Endothelial cell of umbilical vein (primary cell): ENCODE data around the gene ULK4. TPM values are rescaled to one million over a fixed set of nuclear protein-coding genes. Genes with fewer than 3 reads are reported as not detected.

Source experiments
- BruUV-seq: library from RNA; stranded (reverse); fragments of 400-500 nt; replicated peaks from 2 replicates; lab custom pipeline; 2021; lab: Mats Ljungman, UMichigan
- CTCF ChIA-PET: fragments of 300-600, 350-600 bp; sonication (Branson Sonifier 250); formaldehyde crosslinking; loops from one replicate; lab custom pipeline; 2021; ENCODE audit warnings: antibody characterized with exemption, inconsistent platforms; lab: Charles Lee
- POLR2A ChIA-PET: fragments of 300-600, 350-600 bp; sonication (Branson Sonifier 250); formaldehyde crosslinking; loops from one replicate; lab custom pipeline; 2021; ENCODE audit warnings: antibody characterized with exemption, inconsistent platforms; lab: Charles Lee
- DNase-seq: peaks from one replicate; pipeline ENCODE4 v3.0.0-alpha.2; 2011; ENCODE audit warnings: low read depth, low spot score
- FAIRE-seq: peaks from 2 replicates; lab custom pipeline; 2011; peaks lifted over from hg19 to GRCh38; lab: Jason Lieb, UNC
- H2AFZ ChIP-seq: 2 replicates; pipeline ENCODE4 v1.6.0; 2012; ENCODE audit warnings: low read depth, low read length, control low read depth, inconsistent platforms
- H3K27ac ChIP-seq: 2 replicates; pipeline ENCODE4 v1.5.1; 2011; ENCODE audit warnings: low read depth, mild to moderate bottlenecking, control low read depth, low read length, moderate library complexity; ENCODE audit not compliant: insufficient read depth
- H3K27me3 ChIP-seq, 2 experiments: 2 replicates each; pipeline versions ENCODE4 v1.6.0 to v1.6.1; 2011; ENCODE audit warnings: low read length in 2 of 2, mixed read lengths in 1 of 2; ENCODE audit not compliant: control insufficient read depth in 2 of 2, insufficient read depth in 2 of 2
- H3K36me3 ChIP-seq, 2 experiments: 2 replicates in 1 of 2; 3 replicates in 1 of 2; pipeline ENCODE4 v1.5.1; 2011; ENCODE audit warnings: low read length in 2 of 2, mild to moderate bottlenecking in 1 of 2, moderate library complexity in 1 of 2; ENCODE audit not compliant: control insufficient read depth in 2 of 2, insufficient read depth in 2 of 2; ENCODE audit errors: extremely low read depth in 1 of 2
- H3K4me1 ChIP-seq: 3 replicates; pipeline ENCODE4 v1.5.1; 2011; ENCODE audit warnings: mild to moderate bottlenecking, low read length; ENCODE audit not compliant: control insufficient read depth, insufficient read depth; ENCODE audit errors: extremely low read depth
- H3K4me2 ChIP-seq: 2 replicates; pipeline ENCODE4 v1.6.1; 2011; ENCODE audit warnings: low read length, control low read depth, mixed read lengths; ENCODE audit not compliant: insufficient read depth
- H3K4me3 ChIP-seq, 3 experiments: fragments of 200-600 bp in 1 of 3; sonication (generic), shearing (Covaris generic) in 1 of 3; replicated peaks in 1 of 3; 2 replicates each; pipeline ENCODE4 v1.5.1; 2011 to 2016; ENCODE audit warnings: control low read depth in 3 of 3, low read length in 3 of 3, mild to moderate bottlenecking in 2 of 3, inconsistent platforms in 1 of 3, low read depth in 1 of 3, moderate library complexity in 1 of 3; ENCODE audit not compliant: insufficient read depth in 1 of 3
- H3K79me2 ChIP-seq: 2 replicates; pipeline ENCODE4 v1.6.0; 2012; ENCODE audit warnings: low read length, inconsistent platforms; ENCODE audit not compliant: control insufficient read depth, insufficient read depth
- H3K9ac ChIP-seq: replicated peaks from 2 replicates; pipeline ENCODE3; 2011; ENCODE audit warnings: low read length, control low read depth; ENCODE audit not compliant: insufficient read depth; ENCODE audit errors: extremely low read depth
- H3K9me1 ChIP-seq: replicated peaks from 3 replicates; pipeline ENCODE4 v1.6.0; 2011; ENCODE audit warnings: mild to moderate bottlenecking, low read length; ENCODE audit not compliant: control insufficient read depth, insufficient read depth; ENCODE audit errors: extremely low read depth
- H3K9me3 ChIP-seq: replicated peaks from 2 replicates; pipeline ENCODE4 v1.5.1; 2012; ENCODE audit warnings: low read length, inconsistent platforms; ENCODE audit not compliant: control insufficient read depth, insufficient read depth
- H4K20me1 ChIP-seq: replicated peaks from 2 replicates; pipeline ENCODE3; 2011; ENCODE audit warnings: mild to moderate bottlenecking, low read length; ENCODE audit not compliant: control insufficient read depth, insufficient read depth; ENCODE audit errors: extremely low read depth
- EZH2 ChIP-seq: IDR thresholded peaks from 2 replicates; pipeline ENCODE4 v1.6.1; 2012; ENCODE audit warnings: borderline replicate concordance, low read depth, mild to moderate bottlenecking, moderate library complexity, low read length, inconsistent platforms; ENCODE audit not compliant: severe bottlenecking
- FOS ChIP-seq: IDR thresholded peaks from 2 replicates; pipeline ENCODE4 v1.6.1; 2011; ENCODE audit warnings: mild to moderate bottlenecking, low read length, moderate library complexity, borderline replicate concordance; ENCODE audit not compliant: insufficient read depth
- GATA2 ChIP-seq: IDR thresholded peaks from 2 replicates; pipeline ENCODE4 v1.7.0; 2011; ENCODE audit warnings: low read depth, mild to moderate bottlenecking, moderate library complexity, mixed read lengths, low read length; ENCODE audit not compliant: insufficient read length, insufficient read depth
- JUN ChIP-seq: IDR thresholded peaks from 2 replicates; pipeline ENCODE4 v1.6.1; 2011; ENCODE audit warnings: borderline replicate concordance, low read depth; ENCODE audit not compliant: insufficient read length, insufficient read depth
- MYC ChIP-seq: IDR thresholded peaks from one replicate; pipeline ENCODE4 v1.6.1; 2011; ENCODE audit warnings: mild to moderate bottlenecking, low read depth, low read length
- POLR2A ChIP-seq: IDR thresholded peaks from 2 replicates; pipeline ENCODE4 v1.6.1; 2012; ENCODE audit warnings: low read depth, mild to moderate bottlenecking, control low read depth, low read length
- POLR2AphosphoS5 ChIP-seq: IDR thresholded peaks from 2 replicates; pipeline ENCODE4 v1.6.1; 2012; ENCODE audit warnings: low read depth, mild to moderate bottlenecking, control low read depth, low read length, moderate library complexity; ENCODE audit not compliant: insufficient read depth
- dilution Hi-C: fragments of 300-500 bp; cut with MboI; formaldehyde crosslinking; loops from one replicate; pipeline ENCODE4 v1.15.0; 2019; ENCODE audit warnings: low sequenced_read_pairs; ENCODE audit not compliant: extremely low pct_ligation_motif_present
- intact Hi-C: fragments of 100-400 bp; cut with micrococcal nuclease; formaldehyde crosslinking; loops from one replicate; pipeline ENCODE4 v1.10.0; 2022
- polyA plus RNA-seq, 4 experiments: library from polyadenylated mRNA; depleted of rRNA in 3 of 4; stranded (reverse) in 3 of 4; unstranded in 1 of 4; fragments of >200 nt; gene quantifications; 2 replicates each; pipeline versions ENCODE4 v1.2.1 to v1.2.3, GENCODE V29; 2011 to 2012; ENCODE audit warnings: missing spikeins in 1 of 4
- total RNA-seq: library from RNA; stranded (reverse); gene quantifications from 2 replicates; pipeline ENCODE4 v1.2.3, GENCODE V29; 2021
- TF ChIP-seq, protein P1 (sequence below), 2 donors: IDR thresholded peaks; 1 replicate in 1 of 2; 2 replicates in 1 of 2; pipeline ENCODE4 v1.5.1; 2011; ENCODE audit warnings: low read length in 2 of 2, mild to moderate bottlenecking in 2 of 2, moderate library complexity in 2 of 2, control low read depth in 1 of 2, inconsistent platforms in 1 of 2, low read depth in 1 of 2; ENCODE audit not compliant: insufficient read depth in 1 of 2; ENCODE audit errors: extremely low read depth in 1 of 2

Gene ULK4
- total and polyA plus RNA-seq, 2 donors (not counting 3 experiments of a cell fraction or from before 2014, with no cell fraction given): 3.3 to 16.0 TPM

DNA sequence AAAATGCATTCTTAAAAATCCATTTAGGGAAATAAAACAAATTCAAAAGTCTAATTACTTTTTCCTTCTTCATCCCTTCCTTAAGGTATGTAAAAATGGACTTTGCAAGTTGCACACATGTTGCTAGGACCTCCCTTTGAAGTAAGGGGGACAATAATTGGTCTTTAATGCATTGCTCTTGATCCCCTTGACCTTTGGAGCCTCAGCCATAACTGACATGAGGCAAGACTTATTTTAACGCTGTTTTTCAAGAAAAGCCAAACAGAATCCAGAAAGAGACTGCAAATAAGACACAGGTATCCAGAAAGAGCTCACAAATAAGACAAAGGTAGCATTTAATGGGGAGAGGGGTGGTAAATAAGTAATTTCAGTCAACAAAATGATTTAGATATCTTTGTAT lies 301.4 kb downstream of the ULK4 start:
- no peaks in the 10 kb centered on the region for H3K9me3 ChIP-seq
- BruUV-seq: no TSS peak
- H3K27me3 ChIP-seq: no peaks in the 10 kb centered on the region
- dilution Hi-C loops (no loop called here), intact Hi-C loops (no loop called here)
- no peaks in the 10 kb centered on the region for H3K4me1 ChIP-seq
- no peak overlapping the region for H3K4me2 ChIP-seq
- H4K20me1 ChIP-seq: no peaks in the 10 kb centered on the region
- H3K79me2 ChIP-seq: no peaks in the 10 kb centered on the region
- no peak overlapping the region for H3K9ac ChIP-seq
- POLR2A ChIA-PET: no interaction called here
- H3K9me1 ChIP-seq: no peaks in the 10 kb centered on the region
- H3K36me3 ChIP-seq: no peaks in the 10 kb centered on the region
- CTCF ChIA-PET: no interaction called here
- DNase-seq (no peak), FAIRE-seq (no peak)
- no peak overlapping the region for H3K4me3 ChIP-seq
- H2AFZ ChIP-seq: no peak overlapping the region
- no peak overlapping the region for H3K27ac ChIP-seq
- TF ChIP-seq GATA2 (no peak), POLR2A (no peak), FOS (no peak), POLR2AphosphoS5 (no peak), MYC (no peak)
- TF ChIP-seq, protein P1, sequence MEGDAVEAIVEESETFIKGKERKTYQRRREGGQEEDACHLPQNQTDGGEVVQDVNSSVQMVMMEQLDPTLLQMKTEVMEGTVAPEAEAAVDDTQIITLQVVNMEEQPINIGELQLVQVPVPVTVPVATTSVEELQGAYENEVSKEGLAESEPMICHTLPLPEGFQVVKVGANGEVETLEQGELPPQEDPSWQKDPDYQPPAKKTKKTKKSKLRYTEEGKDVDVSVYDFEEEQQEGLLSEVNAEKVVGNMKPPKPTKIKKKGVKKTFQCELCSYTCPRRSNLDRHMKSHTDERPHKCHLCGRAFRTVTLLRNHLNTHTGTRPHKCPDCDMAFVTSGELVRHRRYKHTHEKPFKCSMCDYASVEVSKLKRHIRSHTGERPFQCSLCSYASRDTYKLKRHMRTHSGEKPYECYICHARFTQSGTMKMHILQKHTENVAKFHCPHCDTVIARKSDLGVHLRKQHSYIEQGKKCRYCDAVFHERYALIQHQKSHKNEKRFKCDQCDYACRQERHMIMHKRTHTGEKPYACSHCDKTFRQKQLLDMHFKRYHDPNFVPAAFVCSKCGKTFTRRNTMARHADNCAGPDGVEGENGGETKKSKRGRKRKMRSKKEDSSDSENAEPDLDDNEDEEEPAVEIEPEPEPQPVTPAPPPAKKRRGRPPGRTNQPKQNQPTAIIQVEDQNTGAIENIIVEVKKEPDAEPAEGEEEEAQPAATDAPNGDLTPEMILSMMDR (IDR thresholded peaks at IDR 0.05; ENCODE audit: extremely low read depth in 1 of 2, insufficient read depth in 1 of 2, low read depth in 1 of 2, low read length in 2 of 2): no peak

DNA sequence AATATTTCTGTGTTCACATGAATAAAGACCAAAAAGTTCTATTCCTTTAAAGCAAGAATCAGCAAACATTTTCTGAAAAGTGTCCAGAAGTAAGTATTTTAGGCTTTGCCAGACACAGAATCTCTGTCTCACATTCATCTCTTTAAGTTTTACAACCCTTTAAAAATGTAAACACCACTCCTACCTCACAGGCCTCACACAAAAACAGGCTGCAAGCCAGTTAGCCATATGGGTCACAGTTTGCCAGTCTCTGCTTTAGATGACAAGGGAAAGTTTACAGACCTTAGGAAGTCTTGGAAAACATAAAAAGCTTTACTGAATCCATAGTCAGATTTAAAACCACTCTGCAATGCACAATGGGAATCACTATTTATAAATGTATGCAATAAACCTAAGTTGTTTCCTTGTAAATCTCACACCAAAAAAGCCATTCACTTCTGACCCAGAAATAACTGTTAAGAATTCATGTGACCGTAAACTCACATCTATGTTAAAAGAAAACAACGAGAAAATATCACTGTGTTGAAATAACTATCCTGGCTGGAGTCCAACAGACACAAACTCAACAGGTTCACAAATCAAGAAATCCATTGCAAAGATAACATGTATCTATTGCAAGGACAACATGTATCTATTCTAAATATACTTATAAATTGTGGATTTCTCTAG lies 308.2 kb downstream of the ULK4 start:
- DNase-seq (peak; percentile 12), FAIRE-seq (no peak)
- Histone ChIP-seq H4K20me1 (no peaks in the 10 kb centered on the region), H3K4me1 (no peaks in the 10 kb centered on the region), H3K9ac (no peak overlapping the region), H3K36me3 (no peaks in the 10 kb centered on the region), H3K27me3 (no peaks in the 10 kb centered on the region), H3K27ac (no peak overlapping the region), H3K9me3 (no peaks in the 10 kb centered on the region), H3K9me1 (no peaks in the 10 kb centered on the region), H2AFZ (no peak overlapping the region), H3K4me3 (no peak overlapping the region), H3K4me2 (no peak overlapping the region), H3K79me2 (no peaks in the 10 kb centered on the region)
- intact Hi-C loops (no loop called here), dilution Hi-C loops (no loop called here)
- CTCF ChIA-PET: no interaction called here
- no TSS peak for BruUV-seq
- no peak for TF ChIP-seq POLR2A
- TF ChIP-seq EZH2: no peak
- TF ChIP-seq GATA2: no peak
- no peak for TF ChIP-seq FOS
- no peak for TF ChIP-seq JUN
- no peak for TF ChIP-seq MYC
- POLR2A ChIA-PET: no interaction called here
